Mucosa of descending colon (tissue), 3 donors: ENCODE data around the gene CDK14. TPM values are rescaled to one million over a fixed set of nuclear protein-coding genes. Genes with fewer than 3 reads are reported as not detected.

Source experiments
- ATAC-seq: fragments of 200-7000 bp; cut with Tn5 transposase; one replicate; pipeline ENCODE4 v1.9.1; 2020; ENCODE audit warnings: mild to moderate bottlenecking, moderate library complexity
- DNase-seq, 3 donors: peaks; one replicate each; pipeline ENCODE4 v3.0.0-alpha.2; 2020
- H3K36me3 ChIP-seq: fragments of 200-600 bp; one replicate; pipeline ENCODE4 v1.8.0; 2021; ENCODE audit warnings: low read depth, mild to moderate bottlenecking
- H3K4me1 ChIP-seq: fragments of 200-600 bp; one replicate; pipeline ENCODE4 v1.8.0; 2021; ENCODE audit warnings: low read depth, mild to moderate bottlenecking
- H3K4me3 ChIP-seq: fragments of 200-600 bp; one replicate; pipeline ENCODE4 v1.8.0; 2021; ENCODE audit warnings: mild to moderate bottlenecking
- H3K9me3 ChIP-seq: fragments of 200-600 bp; one replicate; pipeline ENCODE4 v1.8.0; 2021; ENCODE audit warnings: mild to moderate bottlenecking
- intact Hi-C, 2 donors: fragments of 100-400 bp; cut with DNase I in 1 of 2; cut with micrococcal nuclease in 1 of 2; formaldehyde crosslinking; loops; one replicate each; pipeline versions ENCODE4 v1.11.0 to v1.11.1; 2022; cut with DNase I, micrococcal nuclease
- total RNA-seq, 3 donors: library from RNA; stranded (reverse); fragmentation: NEBNext Ultra II Directional in 2 of 3; extraction: Animal tissue kit (Norgen Biotek cat#: 25700) in 2 of 3; gene quantifications; one replicate each; pipeline versions ENCODE4 v1.2.1 to v1.2.4, GENCODE V29; 2021 to 2023
- TF ChIP-seq, protein P1 (sequence below): fragments of 200-600 bp; IDR thresholded peaks from one replicate; pipeline ENCODE4 v1.8.0; 2022; ENCODE audit warnings: antibody characterized with exemption, mild to moderate bottlenecking
- donor health status: DM: no; HTN: no; CAD: no; lungs with moderate emphysema.
- donor health status: DM: no; HTN: no; CAD: no.
- donor health status: DM: no; HTN: yes; CAD: no.

The CDK14 gene
- total RNA-seq, 3 donors from 2014 or later = 5.4 to 24.4 (median 5.6) TPM

DNA sequence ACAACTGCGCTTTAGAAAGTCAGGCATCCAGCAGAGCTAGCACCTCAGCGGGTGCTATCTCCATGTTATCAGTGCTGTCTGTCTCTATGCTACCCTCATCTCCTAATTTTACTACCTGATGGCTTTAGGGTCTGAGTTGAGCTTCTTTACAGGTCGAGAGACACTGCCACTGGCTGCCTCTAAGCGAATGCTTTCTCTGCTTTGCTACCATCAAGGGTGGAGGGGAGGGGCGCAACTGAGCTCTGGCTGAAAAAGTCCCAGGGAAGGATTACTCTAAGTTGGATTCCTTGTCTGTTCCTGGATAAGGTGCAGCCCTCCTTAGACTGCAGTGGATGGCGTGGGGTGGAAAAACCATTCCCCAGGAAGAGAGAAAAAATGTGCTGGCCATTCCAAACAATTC lies 105.7 kb downstream of the CDK14 start:
- Histone ChIP-seq H3K4me1 (no peaks in the 10 kb centered on the region), H3K9me3 (no peaks in the 10 kb centered on the region), H3K36me3 (no peaks in the 10 kb centered on the region), H3K4me3 (no peak overlapping the region)
- ATAC-seq (no peak), DNase-seq (no peak)
- TF ChIP-seq, protein P1, sequence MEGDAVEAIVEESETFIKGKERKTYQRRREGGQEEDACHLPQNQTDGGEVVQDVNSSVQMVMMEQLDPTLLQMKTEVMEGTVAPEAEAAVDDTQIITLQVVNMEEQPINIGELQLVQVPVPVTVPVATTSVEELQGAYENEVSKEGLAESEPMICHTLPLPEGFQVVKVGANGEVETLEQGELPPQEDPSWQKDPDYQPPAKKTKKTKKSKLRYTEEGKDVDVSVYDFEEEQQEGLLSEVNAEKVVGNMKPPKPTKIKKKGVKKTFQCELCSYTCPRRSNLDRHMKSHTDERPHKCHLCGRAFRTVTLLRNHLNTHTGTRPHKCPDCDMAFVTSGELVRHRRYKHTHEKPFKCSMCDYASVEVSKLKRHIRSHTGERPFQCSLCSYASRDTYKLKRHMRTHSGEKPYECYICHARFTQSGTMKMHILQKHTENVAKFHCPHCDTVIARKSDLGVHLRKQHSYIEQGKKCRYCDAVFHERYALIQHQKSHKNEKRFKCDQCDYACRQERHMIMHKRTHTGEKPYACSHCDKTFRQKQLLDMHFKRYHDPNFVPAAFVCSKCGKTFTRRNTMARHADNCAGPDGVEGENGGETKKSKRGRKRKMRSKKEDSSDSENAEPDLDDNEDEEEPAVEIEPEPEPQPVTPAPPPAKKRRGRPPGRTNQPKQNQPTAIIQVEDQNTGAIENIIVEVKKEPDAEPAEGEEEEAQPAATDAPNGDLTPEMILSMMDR = no peak
- intact Hi-C loops = no loop called here

GRCh38 chr7:90705391-90706071 lies 109.4 kb downstream of the CDK14 start:
- Histone ChIP-seq H3K4me3 (no peak overlapping the region), H3K9me3 (no peaks in the 10 kb centered on the region), H3K4me1 (no peaks in the 10 kb centered on the region), H3K36me3 (no peaks in the 10 kb centered on the region)
- TF ChIP-seq, protein P1 = no peak
- intact Hi-C loops = no loop called here
- ATAC-seq (no peak), DNase-seq (no peak)

DNA sequence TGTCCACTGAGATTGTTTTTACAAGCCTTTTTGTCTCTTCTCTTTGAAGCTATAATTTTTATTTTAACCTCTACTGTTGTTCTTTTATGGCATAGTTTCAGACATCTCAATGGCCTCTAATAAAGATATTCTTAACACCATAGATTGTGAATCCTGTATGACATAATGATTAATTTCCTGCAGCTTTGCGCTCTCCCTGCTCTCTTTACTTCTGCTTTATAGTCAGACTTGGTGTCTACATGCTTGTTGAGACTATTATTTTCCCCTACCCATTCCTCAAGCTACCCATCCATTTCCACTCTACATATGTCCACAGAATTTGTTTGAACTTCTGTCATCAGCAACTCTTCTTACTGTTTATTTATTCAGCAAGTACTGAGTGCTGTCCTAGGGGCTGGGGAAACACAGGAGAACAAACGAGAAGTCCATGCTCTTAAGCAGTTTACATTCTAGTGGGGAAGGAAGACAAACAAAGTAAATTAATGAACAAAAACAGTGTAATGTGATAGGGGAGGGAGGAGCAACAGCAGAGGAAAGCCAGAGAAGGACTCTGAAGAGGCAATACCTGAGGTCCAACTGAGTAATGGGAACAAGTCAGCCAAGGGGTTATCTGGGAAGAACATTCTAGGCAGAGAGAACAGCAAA lies 110.1 kb downstream of the CDK14 start:
- TF ChIP-seq, protein P1 = no peak
- intact Hi-C loops = no loop called here
- ATAC-seq (no peak), DNase-seq (no peak)
- no peaks in the 10 kb centered on the region for H3K4me1 ChIP-seq
- no peaks in the 10 kb centered on the region for H3K9me3 ChIP-seq
- H3K4me3 ChIP-seq = no peak overlapping the region
- H3K36me3 ChIP-seq = no peaks in the 10 kb centered on the region

GRCh38 chr7:90708841-90709317 lies 112.8 kb downstream of the CDK14 start:
- no peaks in the 10 kb centered on the region for H3K36me3 ChIP-seq
- no peaks in the 10 kb centered on the region for H3K9me3 ChIP-seq
- no peak overlapping the region for H3K4me3 ChIP-seq
- peak in 1 of 3 donors; percentile 75 for DNase-seq
- no peaks in the 10 kb centered on the region for H3K4me1 ChIP-seq
- ATAC-seq = peak; percentile 86
- intact Hi-C loops = no loop called here
- TF ChIP-seq, protein P1 = peak; percentile 16

DNA sequence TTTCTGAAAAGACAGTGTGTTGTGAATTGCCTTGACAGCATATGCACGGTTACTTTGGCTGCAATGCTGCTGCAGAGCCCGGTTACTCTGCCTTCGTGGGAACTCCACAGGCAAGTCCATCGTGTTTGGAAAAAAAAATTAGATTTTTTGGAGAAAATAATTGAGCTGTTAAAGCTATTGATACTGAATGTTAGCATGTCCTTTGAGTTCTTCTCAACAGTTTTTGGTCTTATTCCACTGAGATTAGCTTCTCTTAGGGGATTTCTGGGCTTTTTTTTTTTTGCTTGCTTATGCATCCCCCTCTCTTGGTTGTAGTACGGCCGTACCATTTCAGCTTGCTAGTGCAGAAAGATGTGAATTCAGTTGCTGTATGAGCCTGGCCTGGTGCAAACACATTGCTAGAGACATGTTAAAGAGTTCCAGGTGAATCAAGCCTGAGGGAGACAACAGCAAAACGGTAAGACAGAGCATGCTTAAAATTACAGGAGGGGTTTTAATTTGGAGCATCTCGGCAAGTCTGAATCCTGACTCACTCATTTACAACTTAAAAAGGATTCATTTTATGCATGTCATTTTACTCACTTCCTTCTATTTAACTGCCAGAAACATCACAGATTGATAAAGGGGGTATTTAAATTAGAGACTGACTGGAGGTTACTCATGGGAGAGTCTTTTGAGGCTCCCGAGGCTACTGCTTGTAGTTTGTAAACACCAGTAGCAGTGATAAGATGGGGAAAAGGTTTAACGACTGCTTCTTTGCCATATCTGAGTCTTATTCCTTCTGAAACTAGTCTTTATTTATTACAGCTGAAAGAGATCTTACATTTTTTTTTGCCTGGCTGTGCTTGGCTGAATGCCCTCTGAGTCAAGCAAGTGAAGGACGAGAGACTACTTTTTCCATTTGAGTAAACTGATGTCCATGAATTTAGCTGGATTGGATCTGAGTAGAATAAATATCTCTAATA lies 113.7 kb downstream of the CDK14 start:
- no peak for DNase-seq
- TF ChIP-seq, protein P1 = no peak
- no peaks in the 10 kb centered on the region for H3K36me3 ChIP-seq
- no peak overlapping the region for H3K4me3 ChIP-seq
- peak; percentile 47 for ATAC-seq
- intact Hi-C loops = no loop called here
- H3K4me1 ChIP-seq = no peaks in the 10 kb centered on the region
- H3K9me3 ChIP-seq = no peaks in the 10 kb centered on the region
